HepG2 (cell line): ENCODE measurements around the gene GGA3. TPM values are rescaled to one million over a fixed set of nuclear protein-coding genes. Genes with fewer than 3 reads are reported as not detected.

Experiments
- ARNT ChIP-seq: fragments of 450-650 bp; IDR thresholded peaks from 2 replicates; pipeline ENCODE4 v1.6.1; 2017
- CHD2 ChIP-seq: IDR thresholded peaks from 2 replicates; pipeline ENCODE4 v1.6.1; 2011; ENCODE audit warnings: low read depth, low read length, improper control_type of control experiment
- HES4 ChIP-seq: sonication (generic); formaldehyde crosslinking; IDR thresholded peaks from 2 replicates; pipeline ENCODE4 v1.9.0; 2021; ENCODE audit warnings: mild to moderate bottlenecking, missing genetic modification reagents, borderline replicate concordance
- JDP2 ChIP-seq: sonication (generic); formaldehyde crosslinking; IDR thresholded peaks from 2 replicates; pipeline ENCODE4 v1.8.1; 2022; ENCODE audit warnings: missing genetic modification reagents, borderline replicate concordance
- KAT8 ChIP-seq: IDR thresholded peaks from 2 replicates; pipeline ENCODE4 v1.6.1; 2016; ENCODE audit warnings: missing genetic modification reagents, missing compliant biosample characterization
- MTF1 ChIP-seq: sonication (generic); formaldehyde crosslinking; IDR thresholded peaks from 2 replicates; pipeline ENCODE4 v1.5.0; 2020; ENCODE audit warnings: missing genetic modification reagents
- RBM22 ChIP-seq: fragments of 200-400 bp; formaldehyde crosslinking; optimal IDR thresholded peaks from 2 replicates; pipeline ENCODE3; 2017; ENCODE audit warnings: mild to moderate bottlenecking, low read length, moderate library complexity
- SALL2 ChIP-seq: sonication (generic); formaldehyde crosslinking; IDR thresholded peaks from 2 replicates; pipeline ENCODE4 v1.8.1; 2023; ENCODE audit warnings: mild to moderate bottlenecking, missing genetic modification reagents, inconsistent platforms
- SMC3 ChIP-seq: IDR thresholded peaks from 2 replicates; pipeline ENCODE4 v1.6.1; 2011; ENCODE audit warnings: low read length, improper control_type of control experiment
- SNAI1 ChIP-seq: sonication (generic); formaldehyde crosslinking; IDR thresholded peaks from 2 replicates; pipeline ENCODE4 v1.5.0; 2020; ENCODE audit warnings: mild to moderate bottlenecking, missing genetic modification reagents, borderline replicate concordance
- SP5 ChIP-seq: IDR thresholded peaks from 2 replicates; pipeline ENCODE4 v1.6.1; 2016; ENCODE audit warnings: low read depth, borderline replicate concordance
- SRSF9 ChIP-seq: fragments of 200-400 bp; formaldehyde crosslinking; IDR thresholded peaks from 2 replicates; pipeline ENCODE4 v1.6.1; 2018; ENCODE audit warnings: borderline replicate concordance, mild to moderate bottlenecking, low read depth, low read length; ENCODE audit not compliant: insufficient read depth, poor library complexity, severe bottlenecking
- TBP ChIP-seq: sonication (generic); formaldehyde crosslinking; IDR thresholded peaks from 2 replicates; pipeline ENCODE4 v1.5.0; 2020; ENCODE audit warnings: missing genetic modification reagents
- TOE1 ChIP-seq: sonication (generic); formaldehyde crosslinking; IDR thresholded peaks from 2 replicates; pipeline ENCODE4 v1.4.0; 2020; ENCODE audit warnings: mild to moderate bottlenecking, missing genetic modification reagents
- ZBTB1 ChIP-seq: sonication (generic); formaldehyde crosslinking; IDR thresholded peaks from 2 replicates; pipeline ENCODE4 v1.4.0; 2020; ENCODE audit warnings: missing genetic modification reagents, borderline replicate concordance
- ZFP90 ChIP-seq: sonication (generic); formaldehyde crosslinking; IDR thresholded peaks from 2 replicates; pipeline ENCODE4 v1.8.0; 2022; ENCODE audit warnings: missing genetic modification reagents, mild to moderate bottlenecking, inconsistent platforms, borderline replicate concordance
- ZNF33B ChIP-seq: sonication (generic); formaldehyde crosslinking; IDR thresholded peaks from 2 replicates; pipeline ENCODE4 v1.5.1; 2020; ENCODE audit warnings: mild to moderate bottlenecking, missing genetic modification reagents
- ZNF558 ChIP-seq: sonication (generic); formaldehyde crosslinking; IDR thresholded peaks from 2 replicates; pipeline ENCODE4 v1.9.0; 2022; ENCODE audit warnings: mild to moderate bottlenecking, missing genetic modification reagents, borderline replicate concordance
- ZNF674 ChIP-seq: sonication (generic); formaldehyde crosslinking; IDR thresholded peaks from 2 replicates; pipeline ENCODE4 v1.5.0; 2020; ENCODE audit warnings: low read depth, mild to moderate bottlenecking, missing genetic modification reagents
- ZNF777 ChIP-seq: sonication (generic); formaldehyde crosslinking; IDR thresholded peaks from 2 replicates; pipeline ENCODE4 v1.4.0; 2020; ENCODE audit warnings: missing genetic modification reagents
- polyA plus RNA-seq, 8 experiments: library from polyadenylated mRNA; depleted of rRNA in 3 of 8; stranded (reverse) in 7 of 8; unstranded in 1 of 8; fragments of >200 nt; fragmentation: Illumina TruSeq in 4 of 8; extraction: Trizol in 4 of 8; gene quantifications; 2 replicates each; pipeline versions ENCODE4 v1.2.1 to v1.2.3, GENCODE V29; 2011 to 2016; ENCODE audit warnings: low read depth in 4 of 8, missing spikeins in 1 of 8, mixed read lengths in 1 of 8; ENCODE audit not compliant: insufficient read depth in 1 of 8
- total RNA-seq, 5 experiments: library from RNA; depleted of rRNA; stranded (reverse); fragments of >200 nt; fragmentation: Illumina TruSeq; extraction: Trizol; gene quantifications; 2 replicates each; pipeline ENCODE4 v1.2.3, GENCODE V29; 2016; ENCODE audit warnings: low read depth in 1 of 5
- TF ChIP-seq, protein P1 (sequence below), 2 experiments: sonication (generic) in 1 of 2; formaldehyde crosslinking in 1 of 2; IDR thresholded peaks; 2 replicates each; pipeline versions ENCODE4 v1.5.1 to v1.6.1; 2011 to 2020; ENCODE audit warnings: borderline replicate concordance in 1 of 2, low read depth in 1 of 2, low read length in 1 of 2, mild to moderate bottlenecking in 1 of 2, missing genetic modification reagents in 1 of 2, moderate library complexity in 1 of 2
- TF ChIP-seq, protein P2 (sequence below): IDR thresholded peaks from 2 replicates; pipeline ENCODE4 v1.6.1; 2018; ENCODE audit warnings: missing genetic modification reagents, mild to moderate bottlenecking, missing compliant biosample characterization
- TF ChIP-seq, protein P3 (sequence below): sonication (generic); formaldehyde crosslinking; IDR thresholded peaks from 2 replicates; pipeline ENCODE4 v1.4.0; 2020; ENCODE audit warnings: mild to moderate bottlenecking, missing genetic modification reagents
- TF ChIP-seq, protein P4 (sequence below): sonication (generic); formaldehyde crosslinking; IDR thresholded peaks from 2 replicates; pipeline ENCODE4 v1.8.0; 2022; ENCODE audit warnings: mild to moderate bottlenecking, missing genetic modification reagents

Gene GGA3
- total and polyA plus RNA-seq, 2 of the 13 experiments (the other 11 are each of a cell fraction or from before 2014, with no cell fraction given): 28.4 to 43.7 TPM

DNA sequence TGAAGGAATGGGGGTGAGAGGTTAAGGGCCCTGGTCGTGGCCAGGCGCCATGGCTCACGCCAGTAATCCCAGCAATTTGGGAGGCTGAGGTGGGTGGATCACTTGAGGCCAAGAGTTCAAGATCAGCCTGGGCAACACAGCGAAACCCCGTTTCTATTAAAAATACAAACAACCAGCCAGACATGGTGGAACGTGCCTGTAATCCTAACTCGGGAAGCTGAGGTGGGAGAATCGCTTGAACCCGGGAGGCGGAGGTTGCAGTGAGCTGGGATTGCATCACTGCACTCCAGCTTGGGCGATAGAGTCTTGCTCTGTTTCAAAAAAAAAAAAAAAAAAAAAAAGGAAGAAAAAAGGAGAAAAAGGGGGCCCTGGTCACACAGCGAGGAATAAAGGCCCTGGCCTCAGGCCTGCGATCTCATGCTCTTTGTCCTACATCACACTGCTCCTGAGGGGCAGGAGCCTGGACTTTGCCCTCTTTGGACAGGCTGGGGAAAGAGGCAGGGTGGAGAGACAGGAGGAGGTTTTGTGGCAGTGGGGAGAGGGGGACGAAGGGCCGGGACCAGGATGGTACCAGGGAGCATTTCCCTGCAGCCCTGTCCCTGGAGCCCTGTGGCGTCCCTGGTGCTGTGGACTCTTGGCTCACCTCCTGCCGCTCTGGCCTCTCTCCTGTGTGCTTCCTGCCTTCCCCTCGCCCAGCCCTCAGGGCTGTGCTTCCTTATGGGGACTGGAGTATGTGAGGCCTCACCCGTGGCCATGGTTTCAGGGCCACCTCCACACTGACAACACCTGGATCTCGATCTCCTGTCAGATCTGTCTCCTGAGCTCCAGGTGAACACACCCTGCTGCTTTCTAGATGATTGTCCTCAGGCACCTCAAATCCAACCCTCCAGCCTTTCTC is 47.6 kb upstream of the GGA3 start (continued):
- TF ChIP-seq, protein P1, sequence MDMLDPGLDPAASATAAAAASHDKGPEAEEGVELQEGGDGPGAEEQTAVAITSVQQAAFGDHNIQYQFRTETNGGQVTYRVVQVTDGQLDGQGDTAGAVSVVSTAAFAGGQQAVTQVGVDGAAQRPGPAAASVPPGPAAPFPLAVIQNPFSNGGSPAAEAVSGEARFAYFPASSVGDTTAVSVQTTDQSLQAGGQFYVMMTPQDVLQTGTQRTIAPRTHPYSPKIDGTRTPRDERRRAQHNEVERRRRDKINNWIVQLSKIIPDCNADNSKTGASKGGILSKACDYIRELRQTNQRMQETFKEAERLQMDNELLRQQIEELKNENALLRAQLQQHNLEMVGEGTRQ (IDR thresholded peaks at IDR 0.05; ENCODE audit: low read depth, low read length): no peak
- TF ChIP-seq, protein P1 (CRISPR knock-in tag; IDR thresholded peaks at IDR 0.05; ENCODE audit: borderline replicate concordance): no peak
- TF ChIP-seq TBP (CRISPR knock-in tag): no peak
- no peak for TF ChIP-seq MTF1
- TF ChIP-seq SALL2 (CRISPR knock-in tag): 0 out of 2 replicates have a peak, but pooled peaks have one; percentile 9
- TF ChIP-seq KAT8 (CRISPR knock-in tag): peak; percentile 78
- no peak; the same call in none of the 2 replicates for TF ChIP-seq ZFP90 (CRISPR knock-in tag)
- 0 out of 2 replicates have a peak, but pooled peaks have one; percentile 62 for TF ChIP-seq TOE1 (CRISPR knock-in tag)
- 0 out of 2 replicates have a peak, but pooled peaks have one; percentile 43 for TF ChIP-seq SP5 (CRISPR knock-in tag)
- TF ChIP-seq, protein P2, sequence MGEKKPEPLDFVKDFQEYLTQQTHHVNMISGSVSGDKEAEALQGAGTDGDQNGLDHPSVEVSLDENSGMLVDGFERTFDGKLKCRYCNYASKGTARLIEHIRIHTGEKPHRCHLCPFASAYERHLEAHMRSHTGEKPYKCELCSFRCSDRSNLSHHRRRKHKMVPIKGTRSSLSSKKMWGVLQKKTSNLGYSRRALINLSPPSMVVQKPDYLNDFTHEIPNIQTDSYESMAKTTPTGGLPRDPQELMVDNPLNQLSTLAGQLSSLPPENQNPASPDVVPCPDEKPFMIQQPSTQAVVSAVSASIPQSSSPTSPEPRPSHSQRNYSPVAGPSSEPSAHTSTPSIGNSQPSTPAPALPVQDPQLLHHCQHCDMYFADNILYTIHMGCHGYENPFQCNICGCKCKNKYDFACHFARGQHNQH (CRISPR knock-in tag): peak; percentile 89; the same call in 1 of the 2 replicates
- peak; percentile 72; the same call in 1 of the 2 replicates for TF ChIP-seq SNAI1 (CRISPR knock-in tag)
- TF ChIP-seq, protein P3, sequence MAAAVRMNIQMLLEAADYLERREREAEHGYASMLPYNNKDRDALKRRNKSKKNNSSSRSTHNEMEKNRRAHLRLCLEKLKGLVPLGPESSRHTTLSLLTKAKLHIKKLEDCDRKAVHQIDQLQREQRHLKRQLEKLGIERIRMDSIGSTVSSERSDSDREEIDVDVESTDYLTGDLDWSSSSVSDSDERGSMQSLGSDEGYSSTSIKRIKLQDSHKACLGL: no peak; the same call in 1 of the 2 replicates
- TF ChIP-seq SRSF9: no peak
- peak; percentile 88 for TF ChIP-seq RBM22
- TF ChIP-seq CHD2: no peak
- TF ChIP-seq HES4: 0 out of 2 replicates have a peak, but pooled peaks have one; percentile 18
- no peak for TF ChIP-seq ZBTB1 (CRISPR knock-in tag)
- 0 out of 2 replicates have a peak, but pooled peaks have one; percentile 18 for TF ChIP-seq SMC3
- no peak for TF ChIP-seq JDP2 (CRISPR knock-in tag)
- TF ChIP-seq ZNF777 (CRISPR knock-in tag): no peak; the same call in 1 of the 2 replicates
- TF ChIP-seq, protein P4, sequence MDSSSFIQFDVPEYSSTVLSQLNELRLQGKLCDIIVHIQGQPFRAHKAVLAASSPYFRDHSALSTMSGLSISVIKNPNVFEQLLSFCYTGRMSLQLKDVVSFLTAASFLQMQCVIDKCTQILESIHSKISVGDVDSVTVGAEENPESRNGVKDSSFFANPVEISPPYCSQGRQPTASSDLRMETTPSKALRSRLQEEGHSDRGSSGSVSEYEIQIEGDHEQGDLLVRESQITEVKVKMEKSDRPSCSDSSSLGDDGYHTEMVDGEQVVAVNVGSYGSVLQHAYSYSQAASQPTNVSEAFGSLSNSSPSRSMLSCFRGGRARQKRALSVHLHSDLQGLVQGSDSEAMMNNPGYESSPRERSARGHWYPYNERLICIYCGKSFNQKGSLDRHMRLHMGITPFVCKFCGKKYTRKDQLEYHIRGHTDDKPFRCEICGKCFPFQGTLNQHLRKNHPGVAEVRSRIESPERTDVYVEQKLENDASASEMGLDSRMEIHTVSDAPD (CRISPR knock-in tag): no peak
- TF ChIP-seq ZNF558 (CRISPR knock-in tag): 0 out of 2 replicates have a peak, but pooled peaks have one; percentile 19
- TF ChIP-seq ZNF674: no peak
- TF ChIP-seq ARNT: no peak
- TF ChIP-seq ZNF33B: no peak
